OCI-LY7 (cell line): ENCODE data around the gene TM9SF1.

Experiments used
- CTCF ChIP-seq: fragments of 200-600 bp; sonication (generic); conservative IDR thresholded peaks from 2 replicates; pipeline ENCODE4 v1.5.1; 2014; ENCODE audit warnings: mild to moderate bottlenecking, antibody characterized with exemption, low read length, moderate library complexity, mixed read lengths
- EZH2phosphoT487 ChIP-seq: fragments of 200-600 bp; sonication (generic); IDR thresholded peaks from 2 replicates; pipeline ENCODE4 v1.6.1; 2018; ENCODE audit warnings: low read depth, borderline replicate concordance, mild to moderate bottlenecking, mixed run types, antibody characterized with exemption, low read length, moderate library complexity, mixed read lengths

DNA sequence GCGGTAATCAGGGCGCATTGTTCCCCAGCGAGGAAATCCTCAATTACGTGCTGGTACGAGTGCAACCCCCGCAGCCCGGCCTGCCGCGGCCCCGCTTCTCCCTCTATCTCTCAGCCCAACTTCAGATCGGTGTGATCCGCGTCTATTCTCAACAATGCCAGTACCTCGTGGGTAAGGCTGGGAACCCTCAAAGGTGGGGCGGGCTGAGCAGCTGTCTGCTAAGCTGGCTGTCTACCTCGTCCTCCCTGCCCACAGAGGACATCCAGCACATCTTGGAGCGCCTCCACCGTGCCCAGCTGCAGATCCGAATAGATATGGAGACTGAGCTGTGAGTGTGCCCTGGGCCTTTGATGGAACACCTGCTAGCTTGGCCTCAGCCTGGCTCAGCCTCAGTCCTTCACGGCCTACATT lies 22.4 kb downstream of the TM9SF1 start:
- TF ChIP-seq CTCF, result no peak
- no peak for TF ChIP-seq EZH2phosphoT487
